ENCODE data around the gene ZC3HAV1.

DNA sequence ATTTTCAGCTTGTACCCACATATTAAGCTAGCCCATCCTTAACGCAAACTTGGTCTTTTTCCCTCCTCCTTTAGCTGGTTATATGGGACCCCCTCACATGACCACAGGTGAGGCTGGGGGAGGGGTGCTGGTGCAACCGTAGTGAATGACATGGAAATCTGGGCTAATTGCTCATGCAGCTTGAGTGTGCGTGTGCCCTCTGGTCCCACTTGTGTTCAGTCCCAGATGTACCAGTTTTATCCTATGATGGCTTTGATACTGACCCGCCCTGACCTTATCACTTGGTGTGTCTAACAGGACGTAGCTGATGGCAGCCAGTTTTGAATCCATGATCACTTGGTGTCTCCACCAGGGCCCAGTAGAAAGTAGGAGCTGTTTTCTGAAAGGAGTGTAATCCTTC lies 5.1 kb upstream of the ZC3HAV1 start:
- TF ChIP-seq CTCF (IDR thresholded peaks at IDR 0.05) (no peak), POLR2A (IDR thresholded peaks at IDR 0.05) (no peak)

Data from thyroid gland (tissue), 4 donors.